MM.1S (cell line): ENCODE results near the gene WDR64.

Source experiments
- EZH2 ChIP-seq: fragments of 300-600 bp; sonication (generic); optimal IDR thresholded peaks from 2 replicates; pipeline ENCODE3; 2017; ENCODE audit warnings: low read depth, mild to moderate bottlenecking, antibody characterized with exemption, low read length, mixed read lengths
- EZH2phosphoT487 ChIP-seq: fragments of 300-600 bp; sonication (generic); IDR thresholded peaks from 2 replicates; pipeline ENCODE4 v1.6.1; 2018; ENCODE audit warnings: antibody characterized with exemption, low read length
- TF ChIP-seq, protein P1 (sequence below): fragments of 300-600 bp; sonication (generic); IDR thresholded peaks from 2 replicates; pipeline ENCODE4 v1.5.1; 2016; ENCODE audit warnings: antibody characterized with exemption, low read length, mixed read lengths

DNA sequence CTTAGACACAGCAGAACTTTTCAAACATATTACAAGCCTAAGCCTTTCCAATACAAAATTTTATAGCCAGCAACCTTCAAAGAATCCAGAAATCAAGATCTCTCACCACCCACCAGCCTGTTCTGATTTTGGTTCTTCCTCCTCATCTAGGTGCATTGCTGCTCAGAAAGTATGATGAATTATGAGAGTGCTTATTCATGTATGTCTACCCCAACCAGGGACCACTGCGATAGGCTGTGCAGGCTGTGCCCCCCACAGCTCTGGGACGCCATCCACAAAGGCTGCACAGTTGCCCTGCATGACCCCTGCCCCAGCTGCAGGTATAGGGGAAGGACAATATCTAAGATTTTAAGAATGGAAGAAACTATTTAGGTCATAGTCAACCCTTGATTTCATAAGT, 55.4 kb downstream of the WDR64 start:
- TF ChIP-seq, protein P1, sequence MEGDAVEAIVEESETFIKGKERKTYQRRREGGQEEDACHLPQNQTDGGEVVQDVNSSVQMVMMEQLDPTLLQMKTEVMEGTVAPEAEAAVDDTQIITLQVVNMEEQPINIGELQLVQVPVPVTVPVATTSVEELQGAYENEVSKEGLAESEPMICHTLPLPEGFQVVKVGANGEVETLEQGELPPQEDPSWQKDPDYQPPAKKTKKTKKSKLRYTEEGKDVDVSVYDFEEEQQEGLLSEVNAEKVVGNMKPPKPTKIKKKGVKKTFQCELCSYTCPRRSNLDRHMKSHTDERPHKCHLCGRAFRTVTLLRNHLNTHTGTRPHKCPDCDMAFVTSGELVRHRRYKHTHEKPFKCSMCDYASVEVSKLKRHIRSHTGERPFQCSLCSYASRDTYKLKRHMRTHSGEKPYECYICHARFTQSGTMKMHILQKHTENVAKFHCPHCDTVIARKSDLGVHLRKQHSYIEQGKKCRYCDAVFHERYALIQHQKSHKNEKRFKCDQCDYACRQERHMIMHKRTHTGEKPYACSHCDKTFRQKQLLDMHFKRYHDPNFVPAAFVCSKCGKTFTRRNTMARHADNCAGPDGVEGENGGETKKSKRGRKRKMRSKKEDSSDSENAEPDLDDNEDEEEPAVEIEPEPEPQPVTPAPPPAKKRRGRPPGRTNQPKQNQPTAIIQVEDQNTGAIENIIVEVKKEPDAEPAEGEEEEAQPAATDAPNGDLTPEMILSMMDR: no peak
- no peak for TF ChIP-seq EZH2phosphoT487
- TF ChIP-seq EZH2: no peak
